Limb (tissue), 2 donors: Measurements from ENCODE around the gene ACE.

ENCODE experiments used
- DNase-seq, 2 donors: peaks; one replicate each; pipeline ENCODE4 v3.0.0-alpha.2; 2016; ENCODE audit errors: extremely low spot score in 2 of 2

Gene ACE

GRCh38 chr17:63514974-63515373 lies 38.1 kb downstream of the ACE start:
- no peak for DNase-seq

- no peak for DNase-seq
These were observed 38.6 kb downstream of the ACE start for GRCh38 chr17:63515426-63515825.

GRCh38 chr17:63516910-63517824 lies 40.3 kb downstream of the ACE start:
- DNase-seq: no peak

GRCh38 chr17:63517825-63518534 lies 41.1 kb downstream of the ACE start:
- no peak for DNase-seq

GRCh38 chr17:63519116-63519881 lies 42.4 kb downstream of the ACE start:
- DNase-seq: no peak

- DNase-seq: no peak
These were observed 43.4 kb downstream of the ACE start for GRCh38 chr17:63519972-63520882.

GRCh38 chr17:63523253-63523855 lies 46.5 kb downstream of the ACE start, which contains the start of gene KCNH6:
TSS of gene KCNH6 (plus strand) at chr17:63523358. CDS start at chr17:63523414, 56 bp downstream.
- no peak for DNase-seq

- no peak for DNase-seq
These were observed 47.2 kb downstream of the ACE start for GRCh38 chr17:63524051-63524450.

GRCh38 chr17:63525190-63525946 lies 48.5 kb downstream of the ACE start:
- no peak for DNase-seq

- DNase-seq: no peak
These were observed 50.0 kb downstream of the ACE start for GRCh38 chr17:63526861-63527260.

- DNase-seq: no peak
These were observed 51.3 kb downstream of the ACE start for GRCh38 chr17:63528183-63528582.

GRCh38 chr17:63529711-63530556 lies 53.1 kb downstream of the ACE start:
- no peak for DNase-seq

- no peak for DNase-seq
These were observed 53.7 kb downstream of the ACE start for GRCh38 chr17:63530557-63531021.

GRCh38 chr17:63531022-63531965 lies 54.4 kb downstream of the ACE start:
- no peak for DNase-seq

- no peak for DNase-seq
These were observed 56.7 kb downstream of the ACE start for GRCh38 chr17:63533433-63534077.

GRCh38 chr17:63534078-63534570 lies 57.3 kb downstream of the ACE start:
- DNase-seq: no peak
